Kidney (tissue), 14 donors: ENCODE data around the gene CELF1. TPM values are rescaled to one million over a fixed set of nuclear protein-coding genes. Genes with fewer than 3 reads are reported as not detected.
"Not testable (repeated sequence)": the region's sequence is repeated elsewhere in the genome, so short reads cannot be mapped to it uniquely, and the experiment has no call there.

Experiments used
- DNase-seq, 5 donors: peaks; one replicate each; pipeline ENCODE4 v3.0.0-alpha.2; 2013 to 2020
- FAIRE-seq: peaks from 2 replicates; lab custom pipeline; 2012; peaks lifted over from hg19 to GRCh38; lab: Jason Lieb, UNC
- H3K27ac ChIP-seq, 2 donors: one replicate each; pipeline ENCODE4 v1.7.0; 2013; ENCODE audit warnings: low read depth in 2 of 2, low read length in 2 of 2, inconsistent platforms in 1 of 2
- H3K27me3 ChIP-seq: one replicate; pipeline ENCODE4 v1.7.1; 2013; ENCODE audit warnings: low read length, inconsistent platforms; ENCODE audit not compliant: control insufficient read depth, insufficient read depth
- H3K36me3 ChIP-seq, 3 donors: one replicate each; pipeline versions ENCODE4 v1.7.0 to v1.7.1; 2013; ENCODE audit warnings: low read length in 3 of 3, control low read depth in 1 of 3, inconsistent platforms in 1 of 3; ENCODE audit not compliant: insufficient read depth in 3 of 3, control insufficient read depth in 2 of 3
- H3K4me1 ChIP-seq, 3 donors: one replicate each; pipeline versions ENCODE4 v1.7.0 to v1.7.1; 2013; ENCODE audit warnings: low read length in 3 of 3, inconsistent platforms in 1 of 3, low read depth in 1 of 3; ENCODE audit not compliant: control insufficient read depth in 2 of 3, insufficient read depth in 2 of 3
- H3K4me3 ChIP-seq, 3 donors: one replicate each; pipeline versions ENCODE4 v1.7.0 to v1.8.1; 2013; ENCODE audit warnings: low read length in 3 of 3, control low read depth in 1 of 3, inconsistent platforms in 1 of 3
- H3K9ac ChIP-seq, 3 donors: one replicate each; pipeline versions ENCODE4 v1.7.0 to v1.7.1; 2013; ENCODE audit warnings: low read length in 3 of 3, control low read depth in 1 of 3, inconsistent platforms in 1 of 3
- H3K9me3 ChIP-seq, 3 donors: one replicate each; pipeline versions ENCODE4 v1.7.0 to v1.7.1; 2013; ENCODE audit warnings: low read length in 3 of 3, control low read depth in 1 of 3, inconsistent platforms in 1 of 3; ENCODE audit not compliant: control insufficient read depth in 2 of 3, insufficient read depth in 1 of 3
- CTCF ChIP-seq: IDR thresholded peaks from 3 replicates; pipeline ENCODE4 v1.5.1; 2012; ENCODE audit warnings: mild to moderate bottlenecking, moderate library complexity, borderline replicate concordance; ENCODE audit not compliant: insufficient read depth; ENCODE audit errors: extremely low read depth
- intact Hi-C: fragments of 100-400 bp; cut with DNase I; formaldehyde crosslinking; loops from one replicate; pipeline ENCODE4 v1.11.1; 2022
- polyA plus RNA-seq: library from polyadenylated mRNA; stranded (reverse); fragments of 350-450 nt; fragmentation: Illumina TruSeq; extraction: RNeasy Lipid Tissue Mini Kit (QIAGEN cat#74804); gene quantifications from one replicate; pipeline ENCODE4 v1.2.3, GENCODE V29; 2014; ENCODE audit warnings: low read depth, low replicate concordance; ENCODE audit not compliant: insufficient read depth
- total RNA-seq: library from RNA; stranded (reverse); fragmentation: NEBNext Ultra II Directional; extraction: Animal tissue kit (Norgen Biotek cat#: 25700); gene quantifications from one replicate; pipeline ENCODE4 v1.2.1, GENCODE V29; 2021
- donor health status: control.
- donor health status: control.
- donor health status: control.
- donor health status: control.
- donor health status: control.
- donor health status: DM: yes; HTN: yes; CAD: no.
- donor health status: Normal renal cell carcinoma (clear cell type).

CELF1 gene
- total and polyA plus RNA-seq, 2 donors from 2014 or later = 30.8 to 115 TPM

- no peak for TF ChIP-seq CTCF
- intact Hi-C loops = no loop called here
- Histone ChIP-seq H3K27me3 (no peaks in the 10 kb centered on the region), H3K27ac (no peak overlapping the region), H3K36me3 (no peaks in the 10 kb centered on the region), H3K9ac (no peak overlapping the region), H3K4me1 (peaks cover 0 to 4% (median 0%) of the 10 kb centered on the region in 3 donors), H3K4me3 (no peak overlapping the region), H3K9me3 (no peaks in the 10 kb centered on the region)
- FAIRE-seq = no peak
- DNase-seq = no peak
Measured at GRCh38 chr11:47560426-47560825, 7.5 kb upstream of the CELF1 start.

- FAIRE-seq = peak; percentile 99
- H3K27me3 ChIP-seq = no peaks in the 10 kb centered on the region
- no peak for TF ChIP-seq CTCF
- H3K4me3 ChIP-seq = no peak overlapping the region
- no peaks in the 10 kb centered on the region for H3K4me1 ChIP-seq
- H3K9me3 ChIP-seq = no peaks in the 10 kb centered on the region
- H3K9ac ChIP-seq = no peak overlapping the region
- H3K36me3 ChIP-seq = no peaks in the 10 kb centered on the region
- intact Hi-C loops = no loop called here
- no peak for DNase-seq
- no peak overlapping the region for H3K27ac ChIP-seq
Measured at GRCh38 chr11:47558695-47559094, 5.8 kb upstream of the CELF1 start.

GRCh38 chr11:47557004-47557403, 4.1 kb upstream of the CELF1 start:
- H3K4me1 ChIP-seq, intact Hi-C loops, H3K27ac ChIP-seq, H3K9me3 ChIP-seq, DNase-seq, H3K9ac ChIP-seq, FAIRE-seq, H3K36me3 ChIP-seq, H3K4me3 ChIP-seq, H3K27me3 ChIP-seq: not testable (repeated sequence)

GRCh38 chr11:47553406-47553743, 443 bp upstream of the CELF1 start:
- peak overlapping the region; percentile 71 to 72 (median 71) for H3K9ac ChIP-seq
- H3K36me3 ChIP-seq = no peaks in the 10 kb centered on the region
- peak overlapping the region; percentile 58 to 92 (median 73) for H3K4me3 ChIP-seq
- peaks cover 0 to 17% (median 9%) of the 10 kb centered on the region in 3 donors for H3K4me1 ChIP-seq
- no peak overlapping the region for H3K27ac ChIP-seq
- no peaks in the 10 kb centered on the region for H3K27me3 ChIP-seq
- no peak for TF ChIP-seq CTCF
- FAIRE-seq (no peak), DNase-seq (no peak)
- intact Hi-C loops = no loop called here
- no peaks in the 10 kb centered on the region for H3K9me3 ChIP-seq
